ENCODE measurements around the gene CGA.

Gene CGA

GRCh38 chr6:87059943-87060342, 35.0 kb downstream of the CGA start:
- H3K4me3 ChIP-seq (ENCODE audit: low read depth, low read length): no peak overlapping the region
- DNase-seq (ENCODE audit: low read depth): no peak
- no peak for TF ChIP-seq CTCF (IDR thresholded peaks at IDR 0.05; ENCODE audit: control insufficient read depth, extremely low read depth, insufficient read depth)

- TF ChIP-seq CTCF (IDR thresholded peaks at IDR 0.05; ENCODE audit: control insufficient read depth, extremely low read depth, insufficient read depth): no peak
- no peak for DNase-seq (ENCODE audit: low read depth)
- H3K4me3 ChIP-seq (ENCODE audit: low read depth, low read length): no peak overlapping the region
Observed at GRCh38 chr6:87054143-87054833, 40.6 kb downstream of the CGA start.

- TF ChIP-seq CTCF (IDR thresholded peaks at IDR 0.05; ENCODE audit: control insufficient read depth, extremely low read depth, insufficient read depth): no peak
- no peak for DNase-seq (ENCODE audit: low read depth)
Observed at GRCh38 chr6:87053312-87053711, 41.6 kb downstream of the CGA start.

GRCh38 chr6:87049779-87050178, 45.1 kb downstream of the CGA start:
- no peak overlapping the region for H3K4me3 ChIP-seq (ENCODE audit: low read depth, low read length)
- DNase-seq (ENCODE audit: low read depth): no peak
- no peak for TF ChIP-seq CTCF (IDR thresholded peaks at IDR 0.05; ENCODE audit: control insufficient read depth, extremely low read depth, insufficient read depth)

More at GRCh38 chr6:87053312-87053711, 41.6 kb downstream of the CGA start:
- no peak overlapping the region for H3K4me3 ChIP-seq (ENCODE audit: low read depth, low read length)

- no peak overlapping the region for H3K4me3 ChIP-seq (ENCODE audit: low read depth, low read length)
- TF ChIP-seq CTCF (IDR thresholded peaks at IDR 0.05; ENCODE audit: control insufficient read depth, extremely low read depth, insufficient read depth): no peak
- DNase-seq (ENCODE audit: low read depth): no peak
Observed at GRCh38 chr6:87045521-87046075, 49.3 kb downstream of the CGA start.

GRCh38 chr6:87040729-87041128, 54.2 kb downstream of the CGA start:
- no peak for TF ChIP-seq CTCF (IDR thresholded peaks at IDR 0.05; ENCODE audit: control insufficient read depth, extremely low read depth, insufficient read depth)
- no peak for DNase-seq (ENCODE audit: low read depth)
- no peak overlapping the region for H3K4me3 ChIP-seq (ENCODE audit: low read depth, low read length)

Measured in LNCaP clone FGC (cell line).